GM23248 (cell line): ENCODE data around the gene UCHL1. TPM values are rescaled to one million over a fixed set of nuclear protein-coding genes. Genes with fewer than 3 reads are reported as not detected.

ENCODE experiments used
- DNase-seq: peaks from one replicate; pipeline ENCODE4 v3.0.0-alpha.2; 2015
- H2AFZ ChIP-seq: fragments of 200-600 bp; sonication (generic); 2 replicates; pipeline ENCODE4 v1.6.1; 2016; ENCODE audit warnings: antibody characterized with exemption
- H3F3A ChIP-seq: fragments of 200-600 bp; sonication (generic); 2 replicates; pipeline ENCODE4 v1.6.1; 2016; ENCODE audit warnings: mild to moderate bottlenecking, antibody characterized with exemption, mixed run types; ENCODE audit not compliant: insufficient read depth
- H3K27ac ChIP-seq: fragments of 200-600 bp; sonication (generic); 2 replicates; pipeline ENCODE4 v1.5.1; 2016; ENCODE audit warnings: mild to moderate bottlenecking
- H3K27me3 ChIP-seq: fragments of 200-600 bp; sonication (generic); replicated peaks from 2 replicates; pipeline ENCODE4 v1.6.1; 2016; ENCODE audit warnings: mild to moderate bottlenecking; ENCODE audit not compliant: insufficient read depth
- H3K36me3 ChIP-seq: fragments of 200-600 bp; sonication (generic); 2 replicates; pipeline ENCODE4 v1.6.1; 2016; ENCODE audit warnings: low read depth, mild to moderate bottlenecking
- H3K4me1 ChIP-seq: fragments of 200-600 bp; sonication (generic); 2 replicates; pipeline ENCODE4 v1.6.1; 2016; ENCODE audit warnings: mild to moderate bottlenecking; ENCODE audit not compliant: insufficient read depth
- H3K4me2 ChIP-seq: fragments of 200-600 bp; sonication (generic); one replicate; pipeline ENCODE4 v1.6.1; 2016; ENCODE audit warnings: mild to moderate bottlenecking; ENCODE audit not compliant: unreplicated experiment
- H3K4me3 ChIP-seq: fragments of 200-600 bp; sonication (generic); 2 replicates; pipeline ENCODE4 v1.5.1; 2016; ENCODE audit warnings: mild to moderate bottlenecking
- H3K79me2 ChIP-seq: fragments of 200-600 bp; sonication (generic); 2 replicates; pipeline ENCODE4 v1.6.1; 2016; ENCODE audit warnings: mild to moderate bottlenecking; ENCODE audit not compliant: insufficient read depth
- H3K9ac ChIP-seq: fragments of 200-600 bp; sonication (generic); 2 replicates; pipeline ENCODE4 v1.6.1; 2016; ENCODE audit warnings: mild to moderate bottlenecking
- H3K9me2 ChIP-seq: fragments of 200-600 bp; sonication (generic); 2 replicates; pipeline ENCODE4 v1.6.1; 2016; ENCODE audit warnings: mixed run types, mild to moderate bottlenecking, moderate library complexity; ENCODE audit not compliant: insufficient read depth
- H3K9me3 ChIP-seq: fragments of 200-600 bp; sonication (generic); one replicate; pipeline ENCODE4 v1.6.1; 2017; ENCODE audit warnings: low read depth
- H4K20me1 ChIP-seq: fragments of 200-600 bp; sonication (generic); 2 replicates; pipeline ENCODE4 v1.6.0; 2016; ENCODE audit not compliant: insufficient read depth
- EZH2 ChIP-seq: fragments of 200-600 bp; sonication (generic); IDR thresholded peaks from 2 replicates; pipeline ENCODE4 v1.6.1; 2018; ENCODE audit warnings: antibody characterized with exemption, mild to moderate bottlenecking; ENCODE audit not compliant: insufficient read depth, poor library complexity, severe bottlenecking
- EZH2phosphoT487 ChIP-seq: fragments of 200-600 bp; sonication (generic); IDR thresholded peaks from 2 replicates; pipeline ENCODE4 v1.6.1; 2018; ENCODE audit warnings: antibody characterized with exemption, moderate library complexity, mild to moderate bottlenecking, low read depth; ENCODE audit not compliant: insufficient read depth
- WGBS, 2 experiments: methylation state at CpG; one replicate each; pipeline ENCODE4 v1.1.6; 2015 to 2017; ENCODE audit warnings: low lambda C conversion rate in 2 of 2, low coverage in 1 of 2; ENCODE audit errors: missing lambda C conversion rate in 2 of 2; 5-methylcytosine and 5-hydroxymethylcytosine counted together
- in situ Hi-C: fragments of 300-500 bp; cut with MboI; formaldehyde crosslinking; loops from 2 replicates; pipeline ENCODE4 v1.15.0; 2020
- polyA plus RNA-seq: library from polyadenylated mRNA; unstranded; fragments of >200 nt; fragmentation: Nextera tagmentation; extraction: Ambion mirVana; gene quantifications from 2 replicates; pipeline ENCODE4 v1.2.1, GENCODE V29; 2016
- total RNA-seq: library from RNA; depleted of rRNA; stranded (reverse); fragments of >200 nt; shearing (Covaris generic); gene quantifications from 2 replicates; pipeline ENCODE4 v1.2.3, GENCODE V29; 2014

Gene UCHL1
- total and polyA plus RNA-seq, 2 experiments from 2014 or later, result 306 to 525 TPM

DNA sequence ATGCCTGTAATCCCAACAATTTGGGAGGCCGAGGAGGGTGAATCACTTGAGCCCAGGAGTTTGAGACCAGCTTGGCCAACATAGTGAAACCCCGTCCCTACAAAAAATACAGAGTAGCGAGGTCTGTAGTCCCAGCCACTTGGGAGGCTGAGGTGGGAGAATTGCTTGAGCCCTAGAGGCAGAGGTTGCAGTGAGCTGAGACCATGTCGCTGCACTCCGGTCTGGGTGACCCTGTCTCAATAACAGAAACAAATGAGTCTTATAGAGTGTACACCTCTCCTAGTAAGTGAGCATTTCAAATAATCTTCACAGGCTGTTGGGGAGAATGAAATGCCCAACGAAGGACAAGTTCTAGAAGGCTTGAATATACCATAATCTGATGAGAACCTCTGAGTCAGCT is 5.5 kb downstream of the UCHL1 start:
- Histone ChIP-seq H3K4me1 (no peaks in the 10 kb centered on the region), H3K4me3 (no peak overlapping the region), H3K9me3 (no peaks in the 10 kb centered on the region), H3K9ac (no peak overlapping the region), H3K27ac (no peak overlapping the region), H3F3A (peaks cover 10% of the 10 kb centered on the region), H3K9me2 (no peaks in the 10 kb centered on the region), H3K79me2 (no peaks in the 10 kb centered on the region), H3K27me3 (no peaks in the 10 kb centered on the region), H2AFZ (no peak overlapping the region), H3K36me3 (peaks cover 11% of the 10 kb centered on the region; the same call in 1 of the 2 replicates), H3K4me2 (no peak overlapping the region), H4K20me1 (no peaks in the 10 kb centered on the region)
- TF ChIP-seq EZH2 (no peak), EZH2phosphoT487 (no peak)
- no peak for DNase-seq
- WGBS, 2 experiments, result 85 to 86% methylated on average over 6 of the region's 6 CpGs
- in situ Hi-C loops, result no loop called here

DNA sequence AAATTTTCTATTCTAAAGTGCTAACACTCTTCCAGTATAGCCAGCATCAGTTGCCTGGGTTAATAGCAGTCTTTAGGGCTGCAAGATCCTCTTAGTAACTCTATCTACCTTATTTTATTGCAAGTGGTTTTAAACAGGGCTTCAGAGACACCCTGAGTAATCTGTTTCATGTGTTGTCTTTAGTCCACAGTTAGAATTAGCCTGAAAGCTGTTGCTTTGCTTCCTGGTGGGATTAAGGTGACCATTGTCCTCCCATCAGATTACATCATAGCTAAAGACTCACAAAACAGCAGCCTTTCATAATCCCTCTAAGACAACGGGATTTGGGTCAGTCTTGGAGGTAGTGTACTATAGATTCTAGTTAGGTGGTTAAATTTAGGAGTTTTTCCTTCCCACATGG is 7.5 kb downstream of the UCHL1 start:
- Histone ChIP-seq H3F3A (no peaks in the 10 kb centered on the region), H3K9me2 (no peaks in the 10 kb centered on the region), H3K9me3 (no peaks in the 10 kb centered on the region), H4K20me1 (no peaks in the 10 kb centered on the region), H3K9ac (no peak overlapping the region), H3K79me2 (no peaks in the 10 kb centered on the region), H3K4me3 (no peak overlapping the region), H3K27me3 (no peaks in the 10 kb centered on the region), H3K27ac (no peak overlapping the region), H3K4me1 (no peaks in the 10 kb centered on the region), H2AFZ (no peak overlapping the region), H3K4me2 (no peak overlapping the region), H3K36me3 (peaks cover 11% of the 10 kb centered on the region; the same call in 1 of the 2 replicates)
- DNase-seq, result no peak
- TF ChIP-seq EZH2, result no peak
- no peak for TF ChIP-seq EZH2phosphoT487
- 65 to 68% methylated on average over 1 of the region's 1 CpG for WGBS, 2 experiments
- in situ Hi-C loops, result no loop called here

DNA sequence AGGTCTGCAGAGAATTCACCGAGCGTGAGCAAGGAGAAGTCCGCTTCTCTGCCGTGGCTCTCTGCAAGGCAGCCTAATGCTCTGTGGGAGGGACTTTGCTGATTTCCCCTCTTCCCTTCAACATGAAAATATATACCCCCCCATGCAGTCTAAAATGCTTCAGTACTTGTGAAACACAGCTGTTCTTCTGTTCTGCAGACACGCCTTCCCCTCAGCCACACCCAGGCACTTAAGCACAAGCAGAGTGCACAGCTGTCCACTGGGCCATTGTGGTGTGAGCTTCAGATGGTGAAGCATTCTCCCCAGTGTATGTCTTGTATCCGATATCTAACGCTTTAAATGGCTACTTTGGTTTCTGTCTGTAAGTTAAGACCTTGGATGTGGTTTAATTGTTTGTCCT is 11.3 kb downstream of the UCHL1 start:
- Histone ChIP-seq H3K4me3 (no peak overlapping the region), H4K20me1 (no peaks in the 10 kb centered on the region), H2AFZ (no peak overlapping the region), H3K27ac (no peak overlapping the region), H3K36me3 (peaks cover 8% of the 10 kb centered on the region; the same call in 1 of the 2 replicates), H3K4me2 (no peak overlapping the region), H3K27me3 (no peaks in the 10 kb centered on the region), H3K79me2 (no peaks in the 10 kb centered on the region), H3K9me3 (no peaks in the 10 kb centered on the region), H3K4me1 (no peaks in the 10 kb centered on the region), H3K9ac (no peak overlapping the region), H3K9me2 (no peaks in the 10 kb centered on the region), H3F3A (no peaks in the 10 kb centered on the region)
- in situ Hi-C loops, result no loop called here
- DNase-seq, result no peak
- TF ChIP-seq EZH2 (no peak), EZH2phosphoT487 (no peak)
- 58 to 63% methylated on average over 7 of the region's 7 CpGs for WGBS, 2 experiments

DNA sequence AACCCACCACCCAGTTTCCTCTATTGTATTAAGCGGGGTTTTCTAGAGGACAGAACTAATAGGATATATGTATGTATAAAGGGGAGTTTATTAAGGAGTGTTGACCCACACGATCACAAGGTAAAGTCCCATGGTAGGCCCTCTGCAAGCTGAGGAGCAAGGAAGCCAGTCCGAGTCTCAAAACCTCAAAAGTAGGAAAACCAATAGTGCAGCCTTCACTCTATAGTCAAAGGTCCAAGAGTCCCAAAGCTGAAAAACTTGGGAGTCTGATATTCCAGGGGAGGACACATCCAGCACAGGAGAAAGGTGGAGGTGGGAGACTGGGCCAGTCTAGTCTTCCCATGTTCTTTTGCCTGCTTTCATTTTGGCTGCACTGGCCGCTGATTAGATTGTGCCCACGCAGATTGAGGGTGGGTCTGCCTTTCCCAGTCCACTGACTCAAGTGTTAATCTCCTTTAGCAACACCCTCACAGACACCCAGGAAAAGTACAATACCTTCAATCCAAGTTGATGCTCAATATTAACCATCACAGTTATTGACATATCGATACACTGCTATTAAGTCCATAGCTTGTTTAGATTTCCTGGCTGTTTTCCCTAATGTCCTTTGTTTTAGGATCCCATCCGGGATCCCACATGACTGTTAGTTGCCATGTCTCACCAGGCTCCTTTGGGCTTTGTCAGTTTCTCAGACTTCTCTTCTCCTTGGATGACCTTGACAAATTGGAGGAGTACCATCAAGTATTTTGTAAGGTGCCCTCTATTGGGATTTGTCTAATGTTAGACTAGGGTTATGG is 12.2 kb downstream of the UCHL1 start:
- no peak overlapping the region for H3K27ac ChIP-seq

More for the DNA sequence above, 12.2 kb downstream of the UCHL1 start:
- no peak for TF ChIP-seq EZH2phosphoT487
- no peak for TF ChIP-seq EZH2
- no peak for DNase-seq
- Histone ChIP-seq H3K27me3 (no peaks in the 10 kb centered on the region), H3K4me1 (no peaks in the 10 kb centered on the region), H3K4me3 (no peak overlapping the region), H3K4me2 (no peak overlapping the region), H3K36me3 (peaks cover 4% of the 10 kb centered on the region; the same call in 1 of the 2 replicates), H3K9ac (no peak overlapping the region), H4K20me1 (no peaks in the 10 kb centered on the region), H2AFZ (no peak overlapping the region), H3K9me3 (no peaks in the 10 kb centered on the region), H3K9me2 (no peaks in the 10 kb centered on the region), H3F3A (no peaks in the 10 kb centered on the region), H3K79me2 (no peaks in the 10 kb centered on the region)
- WGBS, 2 experiments, result 84 to 85% methylated on average over 7 of the region's 7 CpGs
- in situ Hi-C loops, result no loop called here
